Upper lobe of left lung (tissue), 6 donors: Measurements from ENCODE around the gene ANKRD18B. TPM values are rescaled to one million over a fixed set of nuclear protein-coding genes. Genes with fewer than 3 reads are reported as not detected.
"Not testable (repeated sequence)": the region's sequence is repeated elsewhere in the genome, so short reads cannot be mapped to it uniquely, and the experiment has no call there.

Experiments used
- ATAC-seq, 2 donors: fragments of 200-7000 bp; cut with Tn5 transposase; one replicate each; pipeline ENCODE4 v1.9.1; 2022; ENCODE audit warnings: mild to moderate bottlenecking in 2 of 2, moderate library complexity in 2 of 2; ENCODE audit not compliant: low FRiP score in 2 of 2
- DNase-seq, 2 donors: peaks; one replicate each; pipeline ENCODE4 v3.0.0-alpha.2; 2019 to 2020
- H3K27ac ChIP-seq, 4 donors: fragments of 200-600 bp; sonication (generic); one replicate each; pipeline ENCODE4 v1.5.1; 2016 to 2019
- H3K27me3 ChIP-seq, 4 donors: fragments of 200-600 bp; sonication (generic); one replicate each; pipeline ENCODE4 v1.5.1; 2017 to 2019
- H3K36me3 ChIP-seq, 4 donors: fragments of 200-600 bp; sonication (generic); one replicate each; pipeline ENCODE4 v1.5.1; 2016 to 2019
- H3K4me1 ChIP-seq, 4 donors: fragments of 200-600 bp; sonication (generic); one replicate each; pipeline ENCODE4 v1.5.1; 2018 to 2019
- H3K4me3 ChIP-seq, 4 donors: fragments of 200-600 bp; sonication (generic); one replicate each; pipeline ENCODE4 v1.5.1; 2017 to 2019; ENCODE audit warnings: mild to moderate bottlenecking in 2 of 4, moderate library complexity in 1 of 4
- H3K9me3 ChIP-seq, 4 donors: fragments of 200-600 bp; sonication (generic); one replicate each; pipeline ENCODE4 v1.5.1; 2018 to 2019
- EP300 ChIP-seq, 4 donors: sonication (generic); formaldehyde crosslinking; IDR thresholded peaks; one replicate each; pipeline ENCODE4 v1.5.1; 2017; ENCODE audit warnings: antibody characterized with exemption in 4 of 4, control low read depth in 2 of 4
- POLR2A ChIP-seq, 4 donors: fragments of 450-650 bp; IDR thresholded peaks; one replicate each; pipeline ENCODE4 v1.5.1; 2016 to 2017; ENCODE audit warnings: antibody characterized with exemption in 4 of 4, mild to moderate bottlenecking in 2 of 4
- POLR2AphosphoS5 ChIP-seq, 2 donors: sonication (generic); formaldehyde crosslinking; IDR thresholded peaks; one replicate each; pipeline ENCODE4 v1.5.1; 2017; ENCODE audit warnings: antibody characterized with exemption in 2 of 2
- WGBS, 2 donors: methylation state at CpG; one replicate each; pipeline ENCODE4 v1.1.5; 2017 to 2018; 5-methylcytosine and 5-hydroxymethylcytosine counted together
- total RNA-seq, 6 donors: library from RNA; depleted of rRNA in 4 of 6; stranded (reverse); fragments of >200 nt in 4 of 6; gene quantifications; one replicate each; pipeline versions ENCODE4 v1.1.0 to v1.2.1, GENCODE V29; 2016 to 2021
- TF ChIP-seq, protein P1 (sequence below), 6 experiments: fragments of 450-650 bp in 4 of 6; fragments of 200-600 bp in 2 of 6; sonication (generic) in 2 of 6; IDR thresholded peaks; one replicate each; pipeline ENCODE4 v1.5.1; 2016 to 2019; ENCODE audit warnings: antibody characterized with exemption in 6 of 6
- donor health status: DM: no; HTN: no; CAD: no; lungs with moderate emphysema.
- donor health status: DM: no; HTN: yes; CAD: no; lungs with severe emphysema.

Gene ANKRD18B
- total RNA-seq, 6 donors from 2014 or later = 1.1 to 2.0 TPM; not detected in 4

DNA sequence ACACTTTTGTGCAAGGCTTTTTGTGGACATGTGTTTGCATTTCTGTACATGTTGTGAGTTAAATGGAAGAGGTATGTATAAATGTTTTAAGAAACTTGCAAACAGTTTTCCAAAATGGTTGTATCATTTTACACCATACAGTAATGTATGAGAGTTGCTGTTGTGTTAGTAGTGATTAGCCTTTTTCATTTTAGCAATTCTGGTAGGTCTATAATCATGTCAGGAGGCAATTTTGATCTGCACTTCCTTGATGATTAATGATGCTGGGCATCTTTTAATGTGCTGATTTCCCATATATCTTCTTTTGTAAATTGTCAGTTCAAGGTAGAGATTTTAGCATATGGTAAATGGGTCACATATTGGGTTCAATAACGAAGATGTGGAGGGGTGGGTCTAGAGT lies 87.3 kb downstream of the ANKRD18B start:
- Histone ChIP-seq H3K27me3 (no peaks in the 10 kb centered on the region), H3K4me3 (no peak overlapping the region), H3K27ac (no peak overlapping the region), H3K9me3 (peaks cover 0 to 4% (median 0%) of the 10 kb centered on the region in 4 donors), H3K36me3 (no peaks in the 10 kb centered on the region), H3K4me1 (no peaks in the 10 kb centered on the region)
- TF ChIP-seq POLR2AphosphoS5 (IDR thresholded peaks at IDR 0.05) (no peak), EP300 (IDR thresholded peaks at IDR 0.05) (no peak), POLR2A (IDR thresholded peaks at IDR 0.05) (no peak)
- TF ChIP-seq, protein P1, sequence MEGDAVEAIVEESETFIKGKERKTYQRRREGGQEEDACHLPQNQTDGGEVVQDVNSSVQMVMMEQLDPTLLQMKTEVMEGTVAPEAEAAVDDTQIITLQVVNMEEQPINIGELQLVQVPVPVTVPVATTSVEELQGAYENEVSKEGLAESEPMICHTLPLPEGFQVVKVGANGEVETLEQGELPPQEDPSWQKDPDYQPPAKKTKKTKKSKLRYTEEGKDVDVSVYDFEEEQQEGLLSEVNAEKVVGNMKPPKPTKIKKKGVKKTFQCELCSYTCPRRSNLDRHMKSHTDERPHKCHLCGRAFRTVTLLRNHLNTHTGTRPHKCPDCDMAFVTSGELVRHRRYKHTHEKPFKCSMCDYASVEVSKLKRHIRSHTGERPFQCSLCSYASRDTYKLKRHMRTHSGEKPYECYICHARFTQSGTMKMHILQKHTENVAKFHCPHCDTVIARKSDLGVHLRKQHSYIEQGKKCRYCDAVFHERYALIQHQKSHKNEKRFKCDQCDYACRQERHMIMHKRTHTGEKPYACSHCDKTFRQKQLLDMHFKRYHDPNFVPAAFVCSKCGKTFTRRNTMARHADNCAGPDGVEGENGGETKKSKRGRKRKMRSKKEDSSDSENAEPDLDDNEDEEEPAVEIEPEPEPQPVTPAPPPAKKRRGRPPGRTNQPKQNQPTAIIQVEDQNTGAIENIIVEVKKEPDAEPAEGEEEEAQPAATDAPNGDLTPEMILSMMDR (IDR thresholded peaks at IDR 0.05) = no peak
- WGBS, 2 donors = 78 to 93% methylated on average over 1 of the region's 1 CpG
- no peak for ATAC-seq
- DNase-seq = no peak

DNA sequence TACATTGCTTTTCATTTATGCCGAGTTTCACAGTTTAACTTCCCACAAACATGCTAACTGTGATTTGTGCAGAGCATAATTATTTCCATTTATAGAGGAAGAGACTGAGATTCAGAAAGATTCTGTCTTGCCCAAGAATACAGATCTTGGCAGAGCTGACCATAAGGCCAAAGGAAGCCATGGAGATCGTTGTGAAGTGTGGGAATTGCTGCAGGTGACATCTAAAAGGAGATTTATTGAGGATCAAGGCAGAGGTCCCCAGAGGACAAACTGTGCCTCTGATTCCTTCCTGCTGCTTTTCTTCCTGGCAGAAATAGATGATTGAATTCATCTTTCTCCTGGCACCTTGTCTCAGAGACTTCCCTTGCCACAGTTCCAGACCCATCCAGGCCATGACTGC lies 88.4 kb downstream of the ANKRD18B start:
- H3K36me3 ChIP-seq, H3K9me3 ChIP-seq, H3K27me3 ChIP-seq, H3K27ac ChIP-seq, H3K4me1 ChIP-seq, ATAC-seq, DNase-seq, H3K4me3 ChIP-seq: not testable (repeated sequence)
- 68 to 75% methylated on average over 2 of the region's 2 CpGs for WGBS, 2 donors

DNA sequence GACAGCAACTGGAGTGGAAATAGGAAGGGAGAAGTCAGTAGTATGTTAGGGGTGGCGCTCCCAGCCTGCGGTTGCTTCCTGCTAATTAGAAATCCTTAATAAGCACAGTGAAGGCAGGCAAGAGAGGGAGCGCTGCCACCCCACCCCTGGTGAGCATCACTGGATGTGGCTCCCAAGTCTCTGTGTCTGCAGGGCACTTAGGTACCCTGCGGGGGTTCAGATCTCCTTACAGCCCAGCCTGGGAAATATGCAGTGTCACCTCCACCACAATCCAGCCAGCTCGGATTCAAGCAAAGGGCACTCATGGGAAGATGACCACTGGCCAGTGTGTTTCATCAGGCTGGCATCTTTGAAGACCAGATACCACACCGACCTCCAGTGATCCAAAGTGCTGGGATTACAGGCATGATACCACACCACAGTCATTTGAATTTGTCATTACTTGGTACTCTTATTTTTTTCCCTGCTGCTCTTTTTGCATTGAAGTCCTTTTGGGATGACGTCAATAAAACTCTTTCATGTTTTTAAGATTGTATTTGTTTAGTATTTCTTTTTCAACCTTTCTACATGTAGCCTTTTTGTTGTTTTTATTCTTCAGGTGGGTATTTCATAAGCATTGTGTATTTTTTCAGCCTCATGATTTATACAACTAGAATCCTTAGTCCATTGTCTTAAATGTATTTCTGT lies 90.1 kb downstream of the ANKRD18B start:
- H3K27me3 ChIP-seq = no peaks in the 10 kb centered on the region
- no peaks in the 10 kb centered on the region for H3K36me3 ChIP-seq
- H3K4me3 ChIP-seq = no peak overlapping the region
- H3K9me3 ChIP-seq = peaks cover 0 to 4% (median 0%) of the 10 kb centered on the region in 4 donors
- TF ChIP-seq EP300 (IDR thresholded peaks at IDR 0.05) = no peak
- TF ChIP-seq POLR2AphosphoS5 (IDR thresholded peaks at IDR 0.05) = no peak
- no peak for TF ChIP-seq POLR2A (IDR thresholded peaks at IDR 0.05)
- TF ChIP-seq, protein P1 (IDR thresholded peaks at IDR 0.05) = no peak
- H3K27ac ChIP-seq = no peak overlapping the region
- WGBS, 2 donors = 93% methylated on average over 7 of the region's 7 CpGs
- no peaks in the 10 kb centered on the region for H3K4me1 ChIP-seq
- DNase-seq (no peak), ATAC-seq (no peak)

DNA sequence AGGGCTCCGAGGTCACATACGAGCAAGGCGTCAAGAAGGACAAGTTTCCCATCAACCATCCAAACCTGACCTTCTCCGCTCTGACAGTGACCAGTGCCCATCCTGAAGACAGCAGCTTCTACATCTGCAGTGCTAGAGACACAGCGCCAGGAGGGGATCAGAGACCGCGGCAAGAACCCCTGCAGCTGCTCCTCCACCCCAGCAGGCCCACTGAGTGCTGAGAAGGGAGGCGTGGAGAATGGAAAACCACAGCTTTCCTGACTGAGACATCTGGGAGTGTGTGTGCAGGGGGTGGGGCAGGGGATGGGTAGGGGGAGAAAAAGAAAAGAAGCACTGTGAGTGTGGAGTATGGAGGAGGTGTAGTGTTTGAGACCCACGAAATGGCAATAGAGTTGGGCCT lies 94.3 kb downstream of the ANKRD18B start:
- WGBS, 2 donors = 78 to 84% methylated on average over 8 of the region's 9 CpGs
- H3K27ac ChIP-seq, H3K36me3 ChIP-seq, H3K27me3 ChIP-seq, H3K4me3 ChIP-seq, DNase-seq, ATAC-seq, H3K9me3 ChIP-seq, H3K4me1 ChIP-seq: not testable (repeated sequence)

DNA sequence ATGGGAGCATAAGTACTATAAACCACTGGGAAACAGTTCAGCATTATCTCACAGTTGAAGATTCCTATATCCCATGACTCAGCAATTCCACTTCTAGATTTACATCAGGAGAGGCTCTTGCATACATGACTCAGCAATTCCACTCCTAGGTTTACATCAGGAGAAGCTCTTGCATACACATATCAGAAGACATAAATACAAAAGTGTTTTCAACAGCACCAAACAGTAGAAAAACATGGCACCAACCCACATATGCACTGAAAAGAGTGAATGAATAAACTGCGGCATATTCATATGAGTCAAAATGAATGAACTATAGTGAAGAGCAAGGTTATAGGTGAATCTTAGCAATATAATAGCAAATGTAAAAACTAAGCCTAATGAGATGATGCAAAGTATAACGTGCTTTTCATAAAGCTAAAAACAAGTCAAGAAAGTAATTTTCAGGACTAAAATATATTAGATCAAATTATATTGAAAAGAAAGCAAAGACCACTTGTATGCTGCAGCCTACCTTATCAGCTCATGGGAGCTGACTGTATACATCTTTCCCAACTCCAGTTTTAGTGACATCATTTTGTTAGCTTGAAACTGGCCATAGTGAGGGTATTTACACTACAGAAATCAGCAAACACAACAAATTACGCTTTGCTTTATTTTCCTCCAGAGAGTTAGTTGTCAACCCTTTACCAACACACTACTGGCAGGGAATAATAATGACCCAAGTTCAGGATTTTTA lies 95.8 kb downstream of the ANKRD18B start:
- peaks cover 3 to 5% (median 5%) of the 10 kb centered on the region in 4 donors for H3K4me1 ChIP-seq
- H3K36me3 ChIP-seq = no peaks in the 10 kb centered on the region
- no peaks in the 10 kb centered on the region for H3K27me3 ChIP-seq
- DNase-seq (no peak), ATAC-seq (no peak)
- no peak overlapping the region for H3K27ac ChIP-seq
- H3K9me3 ChIP-seq = no peaks in the 10 kb centered on the region
- TF ChIP-seq, protein P1 (IDR thresholded peaks at IDR 0.05) = no peak
- TF ChIP-seq EP300 (IDR thresholded peaks at IDR 0.05) (no peak), POLR2AphosphoS5 (IDR thresholded peaks at IDR 0.05) (no peak)
- H3K4me3 ChIP-seq = no peak overlapping the region
- WGBS, 2 donors = 47 to 67% methylated on average over 3 of the region's 3 CpGs
